Smooth muscle cell of bladder (primary cell): ENCODE results near the gene ARFRP1. TPM values are rescaled to one million over a fixed set of nuclear protein-coding genes. Genes with fewer than 3 reads are reported as not detected.

Source experiments
- total RNA-seq: library from RNA; depleted of rRNA; stranded (reverse); fragments of >200 nt; gene quantifications from 2 replicates; pipeline ENCODE4 v1.2.3, GENCODE V29; 2014

ARFRP1 gene, protein sequence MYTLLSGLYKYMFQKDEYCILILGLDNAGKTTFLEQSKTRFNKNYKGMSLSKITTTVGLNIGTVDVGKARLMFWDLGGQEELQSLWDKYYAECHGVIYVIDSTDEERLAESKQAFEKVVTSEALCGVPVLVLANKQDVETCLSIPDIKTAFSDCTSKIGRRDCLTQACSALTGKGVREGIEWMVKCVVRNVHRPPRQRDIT
- total RNA-seq, result 30.2 and 35.4 TPM in 2 replicates

DNA sequence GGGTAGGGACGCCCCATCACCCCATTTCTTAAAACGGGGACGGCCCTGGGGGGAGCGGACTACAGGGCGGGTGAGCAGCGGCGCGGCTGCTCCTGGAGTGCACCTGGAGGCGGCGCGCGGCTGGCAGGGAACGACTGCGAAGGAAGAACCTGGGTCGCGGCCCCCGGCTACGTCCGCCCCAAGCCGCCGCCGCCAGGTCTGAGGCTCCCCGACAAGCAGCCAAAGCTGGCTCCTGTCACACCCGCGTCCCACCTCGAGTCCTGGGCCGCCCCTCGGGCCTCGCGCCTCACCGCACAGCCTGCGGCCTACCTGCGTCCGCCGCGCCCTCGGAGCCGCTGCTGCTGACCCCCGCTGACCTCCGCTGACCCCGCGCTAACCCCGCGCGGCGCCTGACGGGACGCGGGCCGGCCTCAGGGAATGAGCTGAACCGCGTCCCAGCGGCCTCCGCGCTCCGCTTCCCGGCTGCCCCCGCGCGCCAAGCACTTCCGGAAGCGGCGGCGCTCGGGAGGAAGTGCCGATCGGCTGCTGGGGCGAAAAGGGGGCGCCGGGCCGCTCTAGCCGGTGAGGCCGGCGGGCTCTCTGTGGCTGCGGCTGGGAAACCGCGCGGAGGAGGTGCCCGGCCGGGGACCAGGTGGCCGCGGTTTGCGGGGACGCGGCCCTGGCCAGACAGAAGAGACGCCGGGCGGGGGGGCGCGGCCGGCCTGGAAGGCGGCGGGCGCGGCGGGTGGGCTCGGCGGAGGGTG lies at the start of gene ARFRP1, which contains the start of gene ZGPAT:
Gene ARFRP1, minus strand, starts transcription at position 419 of the 743 bp plus-strand sequence. CDS start 885 bp downstream, outside the sequence.
Gene ZGPAT, plus strand, starts transcription at position 482 of the 743 bp plus-strand sequence. CDS start 542 bp downstream, outside the sequence.

GRCh38 chr20:63739130-63740069 lies 31.6 kb upstream of the ARFRP1 start, which contains the start of gene SLC2A4RG:
SLC2A4RG (plus strand) TSS chr20:63739776; CDS start chr20:63739913, 137 bp downstream.

DNA sequence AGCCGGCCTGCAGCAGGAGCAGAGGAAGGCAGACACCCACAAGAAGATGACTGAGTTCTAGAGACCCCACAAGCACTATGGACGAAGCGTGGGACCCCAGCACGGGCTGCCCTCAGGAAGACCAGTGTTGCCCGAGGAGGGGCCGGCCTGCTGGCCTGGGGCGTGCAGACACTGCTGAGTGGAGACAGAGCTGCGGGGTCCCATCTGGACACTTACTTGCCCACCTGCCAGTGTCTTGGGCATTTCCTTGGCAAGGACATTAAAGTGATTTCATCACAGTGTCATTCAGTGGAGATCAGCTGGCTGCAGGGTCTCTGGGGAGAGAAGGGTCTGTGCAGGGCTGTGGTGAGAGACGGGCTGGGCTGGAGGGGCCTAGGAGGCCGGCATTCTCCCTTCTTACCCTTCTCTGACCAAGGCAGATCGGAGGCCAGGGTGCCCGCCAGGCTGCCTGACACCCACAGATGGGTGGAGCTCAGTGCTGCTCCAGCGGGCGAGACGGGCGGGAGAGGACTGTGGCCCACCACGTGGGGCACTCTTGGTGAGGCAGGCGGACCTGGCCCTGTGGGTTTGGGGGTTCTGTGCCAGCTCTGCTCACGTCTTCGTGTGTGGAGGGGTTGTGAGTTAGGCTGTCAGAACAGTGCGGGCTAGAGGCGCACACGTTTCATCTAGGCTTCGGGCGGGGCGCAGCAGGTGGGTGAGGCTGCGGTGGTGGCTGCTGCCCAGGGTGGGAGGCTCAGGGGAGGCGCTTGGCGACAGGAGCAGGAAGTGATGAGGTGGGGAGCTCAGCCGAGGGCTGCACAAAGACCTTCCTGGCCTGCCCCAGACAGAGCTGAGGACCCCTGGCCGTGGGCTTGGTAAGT lies 28.3 kb upstream of the ARFRP1 start, which contains the start of gene LIME1:
Gene LIME1, plus strand, starts transcription at position 806 of the 860 bp plus-strand sequence. CDS start 886 bp downstream, outside the sequence.

GRCh38 chr20:63696628-63697356 lies 11.0 kb downstream of the ARFRP1 start, which contains the start of gene TNFRSF6B:
TNFRSF6B (plus strand) TSS chr20:63696652; CDS start chr20:63696768, 116 bp downstream.

DNA sequence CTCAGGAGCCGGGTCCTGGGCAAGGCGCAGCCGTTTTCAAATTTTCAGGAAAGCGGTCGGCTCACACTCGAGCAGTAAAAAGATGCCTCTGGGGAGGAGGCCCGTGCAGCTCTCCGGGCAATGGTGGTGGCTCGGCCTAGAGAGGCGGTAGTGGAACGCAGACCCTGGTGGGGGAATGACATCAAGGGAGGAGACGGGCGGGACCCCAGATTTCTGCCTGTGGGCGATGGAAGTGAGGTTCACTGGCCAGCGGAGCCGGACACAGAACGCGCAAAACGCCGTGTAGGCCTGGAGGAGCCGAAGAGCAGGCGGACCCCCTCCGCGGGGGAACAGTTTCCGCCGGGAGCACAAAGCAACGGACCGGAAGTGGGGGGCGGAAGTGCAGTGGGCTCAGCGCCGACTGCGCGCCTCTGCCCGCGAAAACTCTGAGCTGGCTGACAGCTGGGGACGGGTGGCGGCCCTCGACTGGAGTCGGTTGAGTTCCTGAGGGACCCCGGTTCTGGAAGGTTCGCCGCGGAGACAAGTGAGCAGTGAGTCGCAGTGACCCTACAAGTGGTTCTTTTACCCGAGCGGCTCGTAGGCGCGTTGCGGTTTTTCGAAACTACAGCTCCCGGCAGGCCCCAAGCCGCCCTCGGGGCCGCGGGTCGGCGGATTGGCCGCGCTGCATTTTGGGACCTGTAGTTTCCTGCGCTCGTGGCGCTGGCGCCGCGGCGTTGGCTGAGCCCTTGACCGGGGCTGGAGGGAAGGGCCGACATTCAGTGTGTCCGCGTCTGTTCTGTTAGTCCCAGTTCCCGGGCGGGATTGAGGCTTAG lies 49.6 kb downstream of the ARFRP1 start, which contains the start of gene RTEL1:
Gene RTEL1, plus strand, starts transcription at position 376 of the 812 bp plus-strand sequence. CDS start 1,091 bp downstream, outside the sequence.

DNA sequence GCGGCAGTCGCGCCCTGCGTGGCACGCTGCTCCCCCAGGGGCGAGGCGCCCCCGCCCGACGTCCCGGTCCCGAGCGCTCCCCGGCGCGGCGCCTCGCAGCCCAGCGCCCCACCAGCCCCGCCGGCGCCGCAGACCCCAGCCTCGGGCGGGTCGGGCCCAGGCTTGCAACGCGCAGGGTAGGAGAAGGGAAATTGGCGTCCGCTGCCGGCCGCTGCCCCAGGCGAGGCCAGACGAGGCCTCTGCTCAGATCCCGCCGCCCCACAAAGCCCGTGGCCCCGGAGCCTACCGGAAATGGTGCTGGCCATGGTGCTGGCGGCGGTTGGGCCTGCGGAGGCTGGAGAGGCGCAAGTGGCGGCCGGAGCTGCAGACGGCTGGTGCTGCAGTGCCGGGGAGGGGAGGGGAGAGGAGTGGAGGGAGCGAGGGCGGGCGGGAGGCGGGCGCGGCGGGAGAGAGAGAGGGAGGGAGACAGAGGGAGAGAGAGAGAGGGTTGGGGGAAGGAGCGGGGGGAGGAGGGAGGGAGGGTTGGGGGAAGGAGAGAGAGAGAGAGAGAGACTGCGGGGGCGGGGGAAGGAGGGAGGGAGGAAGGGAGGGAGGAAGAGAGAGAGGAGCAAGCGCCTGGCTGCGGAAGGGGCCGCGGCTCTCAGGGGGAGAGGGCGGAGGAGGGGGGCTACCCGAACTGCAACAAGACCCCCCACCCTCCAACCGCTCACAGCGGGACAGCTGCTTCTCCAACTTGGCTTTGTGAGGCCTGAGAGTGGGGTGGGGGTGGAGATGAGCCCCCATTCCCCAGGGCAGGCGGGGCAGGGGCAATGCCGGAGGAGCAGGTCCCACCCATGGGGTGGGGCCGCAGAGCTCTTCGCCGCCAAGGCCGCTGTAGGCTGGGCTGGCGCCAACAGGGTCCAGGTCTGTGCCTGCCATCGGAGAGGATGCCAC lies 54.5 kb downstream of the ARFRP1 start, which contains the start of gene STMN3:
Gene STMN3, minus strand, starts transcription at position 384 of the 933 bp plus-strand sequence. Its CDS starts 79 bp downstream, at position 305.

Other genes with a start within 250 kb of the ARFRP1 start
- not detected in 2 replicates for gene KCNQ2, start 235.3 kb downstream of the ARFRP1 start, total RNA-seq
- gene EEF1A2, start 208.9 kb downstream of the ARFRP1 start, total RNA-seq, result 1.3 and 3.0 TPM in 2 replicates
- gene PPDPF, start 187.2 kb downstream of the ARFRP1 start, total RNA-seq, result 17.5 and 24.5 TPM in 2 replicates
- gene PTK6, start 170.6 kb downstream of the ARFRP1 start, total RNA-seq, result under 0.01 and 0.09 TPM in 2 replicates
- gene SRMS, start 160.2 kb downstream of the ARFRP1 start, total RNA-seq, result not detected in 2 replicates
- 0.46 and 0.57 TPM in 2 replicates for gene FNDC11, start 153.8 kb downstream of the ARFRP1 start, total RNA-seq
- gene HELZ2, start 133.7 kb downstream of the ARFRP1 start, total RNA-seq, result 27.0 and 29.2 TPM in 2 replicates
- gene GMEB2, start 80.9 kb downstream of the ARFRP1 start, total RNA-seq, result 7.4 and 8.4 TPM in 2 replicates
- gene STMN3, start 54.6 kb downstream of the ARFRP1 start, total RNA-seq, result 2.1 and 2.3 TPM in 2 replicates
- gene RTEL1, start 49.7 kb downstream of the ARFRP1 start, total RNA-seq, result 6.1 and 9.2 TPM in 2 replicates
- 0.65 and 1.3 TPM in 2 replicates for gene TNFRSF6B, start 11.3 kb downstream of the ARFRP1 start, total RNA-seq
- gene ZGPAT, start 63 bp upstream of the ARFRP1 start, total RNA-seq, result 14.3 and 15.6 TPM in 2 replicates
- gene LIME1, start 28.7 kb upstream of the ARFRP1 start, total RNA-seq, result 1.6 and 2.2 TPM in 2 replicates
- 14.4 and 18.3 TPM in 2 replicates for gene SLC2A4RG, start 31.8 kb upstream of the ARFRP1 start, total RNA-seq
- 4.6 and 9.7 TPM in 2 replicates for gene ZBTB46, start 123.3 kb upstream of the ARFRP1 start, total RNA-seq
- not detected in 2 replicates for gene ABHD16B, start 153.5 kb upstream of the ARFRP1 start, total RNA-seq
- 112 and 116 TPM in 2 replicates for gene TPD52L2, start 157.3 kb upstream of the ARFRP1 start, total RNA-seq
- gene DNAJC5, start 187.2 kb upstream of the ARFRP1 start, total RNA-seq, result 49.6 and 68.2 TPM in 2 replicates
- gene UCKL1, start 248.4 kb upstream of the ARFRP1 start, total RNA-seq, result 14.5 and 15.9 TPM in 2 replicates